K562 (cell line): ENCODE data around the gene DHRS11. TPM values are rescaled to one million over a fixed set of nuclear protein-coding genes. Genes with fewer than 3 reads are reported as not detected.

Experiments
- ATAC-seq: fragments of 200-7000 bp; cut with Tn5 transposase; 3 replicates; pipeline ENCODE4 v1.9.1; 2020; ENCODE audit warnings: moderate library complexity
- BruUV-seq: library from RNA; stranded (reverse); fragments of 400-500 nt; replicated peaks from 2 replicates; lab custom pipeline; 2021; lab: Mats Ljungman, UMichigan
- CTCF ChIA-PET: fragments of 300-600 bp; formaldehyde crosslinking; extraction: SDS; loops from one replicate; lab custom pipeline; 2021; ENCODE audit warnings: low intra/inter-chr PET ratio; lab: Yijun Ruan, JAX
- POLR2A ChIA-PET: fragments of 300-600, 350-650 bp; sonication (Branson Sonifier 250); formaldehyde crosslinking; extraction: SDS; loops from one replicate; lab custom pipeline; 2021; ENCODE audit warnings: antibody characterized with exemption, inconsistent platforms; lab: Yijun Ruan, JAX
- DNase-seq, 4 experiments: peaks; one replicate each; pipeline versions ENCODE4 v3.0.0 to v3.0.0-alpha.2; 2011 to 2018; ENCODE audit warnings: low spot score in 3 of 4, mixed read lengths in 3 of 4; ENCODE audit errors: extremely low read depth in 1 of 4
- FAIRE-seq: peaks from 2 replicates; lab custom pipeline; 2011; peaks lifted over from hg19 to GRCh38; lab: Jason Lieb, UNC
- H2AFZ ChIP-seq: 2 replicates; pipeline ENCODE4 v1.6.0; 2011; ENCODE audit warnings: low read depth, low read length, control low read depth, inconsistent platforms
- H3K27ac ChIP-seq: fragments of 200-600 bp; 3 replicates; pipeline ENCODE4 v1.8.0; 2011; ENCODE audit warnings: low read depth, mild to moderate bottlenecking, control low read depth, inconsistent platforms, low read length, moderate library complexity, mixed read lengths; ENCODE audit errors: extremely low read depth
- H3K27me3 ChIP-seq, 2 experiments: fragments of 300-600 bp in 1 of 2; 2 replicates in 1 of 2; 3 replicates in 1 of 2; pipeline versions ENCODE4 v1.6.0 to v1.8.0; 2011; ENCODE audit warnings: inconsistent platforms in 2 of 2, low read length in 2 of 2, mild to moderate bottlenecking in 1 of 2, mixed read lengths in 1 of 2, moderate library complexity in 1 of 2; ENCODE audit not compliant: control insufficient read depth in 2 of 2, insufficient read depth in 2 of 2
- H3K36me3 ChIP-seq: fragments of 300-600 bp; 3 replicates; pipeline ENCODE4 v1.8.0; 2011; ENCODE audit warnings: mild to moderate bottlenecking, low read length, inconsistent platforms; ENCODE audit not compliant: control insufficient read depth, insufficient read depth
- H3K4me1 ChIP-seq, 2 experiments: fragments of 200-600 bp in 1 of 2; replicated peaks in 1 of 2; 2 replicates in 1 of 2; 3 replicates in 1 of 2; pipeline versions ENCODE4 v1.5.1 to v1.8.0; 2011; ENCODE audit warnings: inconsistent platforms in 2 of 2, low read length in 2 of 2, mild to moderate bottlenecking in 1 of 2, mixed read lengths in 1 of 2, moderate library complexity in 1 of 2; ENCODE audit not compliant: control insufficient read depth in 2 of 2, insufficient read depth in 2 of 2
- H3K4me2 ChIP-seq: 2 replicates; pipeline ENCODE4 v1.6.1; 2011; ENCODE audit warnings: low read length, control low read depth, inconsistent platforms, mixed read lengths; ENCODE audit not compliant: insufficient read depth
- H3K4me3 ChIP-seq: fragments of 200-600 bp; sonication (generic), shearing (Covaris generic); 2 replicates; pipeline ENCODE4 v1.5.1; 2016; ENCODE audit warnings: control low read depth, inconsistent platforms
- H3K79me2 ChIP-seq: fragments of 200-600 bp; 3 replicates; pipeline ENCODE4 v1.8.0; 2011; ENCODE audit warnings: low read length, inconsistent platforms; ENCODE audit not compliant: control insufficient read depth, insufficient read depth
- H3K9ac ChIP-seq, 2 experiments: 2 replicates each; pipeline versions ENCODE4 v1.6.0 to v1.6.1; 2011; ENCODE audit warnings: low read depth in 2 of 2, low read length in 2 of 2, control low read depth in 1 of 2, inconsistent platforms in 1 of 2, mild to moderate bottlenecking in 1 of 2, mixed read lengths in 1 of 2; ENCODE audit not compliant: insufficient read depth in 1 of 2
- H3K9me1 ChIP-seq: one replicate; pipeline ENCODE4 v1.6.0; 2011; ENCODE audit warnings: inconsistent platforms, mild to moderate bottlenecking, low read length, moderate library complexity; ENCODE audit not compliant: control insufficient read depth, insufficient read depth
- H3K9me3 ChIP-seq: replicated peaks from 2 replicates; pipeline ENCODE4 v1.5.1; 2011; ENCODE audit warnings: low read depth, low read length, inconsistent platforms; ENCODE audit not compliant: control insufficient read depth, insufficient read depth
- H4K20me1 ChIP-seq: replicated peaks from 2 replicates; pipeline ENCODE4 v1.6.1; 2011; ENCODE audit warnings: low read length, inconsistent platforms, mixed read lengths; ENCODE audit not compliant: control insufficient read depth, insufficient read depth
- NCOA4 ChIP-seq: fragments of 450-650 bp; IDR thresholded peaks from 2 replicates; pipeline ENCODE4 v1.6.1; 2018; ENCODE audit warnings: mild to moderate bottlenecking; ENCODE audit not compliant: partially characterized antibody
- POLR2H ChIP-seq: IDR thresholded peaks from 2 replicates; pipeline ENCODE4 v1.6.1; 2016; ENCODE audit warnings: missing genetic modification characterization, low read depth, mild to moderate bottlenecking, control low read depth, missing compliant biosample characterization, moderate library complexity
- WGBS: fragments of 100-300 bp; shearing (Covaris generic); methylation state at CpG from one replicate; pipeline ENCODE4 v1.1.6; 2016; ENCODE audit warnings: low coverage, mixed read lengths; ENCODE audit not compliant: insufficient coverage; ENCODE audit errors: missing lambda C conversion rate; 5-methylcytosine and 5-hydroxymethylcytosine counted together
- in situ Hi-C: fragments of 300-500 bp; cut with MboI; formaldehyde crosslinking; loops from 4 replicates; pipeline ENCODE4 v1.15.0; 2018; ENCODE audit warnings: inconsistent platforms, mixed read lengths
- intact Hi-C: fragments of 100-400 bp; cut with micrococcal nuclease; formaldehyde crosslinking; loops from 2 replicates; pipeline ENCODE4 v1.14.2; 2022
- polyA plus RNA-seq, 8 experiments: library from polyadenylated mRNA; depleted of rRNA in 4 of 8; stranded (reverse) in 5 of 8; unstranded in 3 of 8; fragments of >200 nt; fragmentation: Nextera tagmentation in 2 of 8; fragmentation: Illumina TruSeq in 1 of 8; extraction: Ambion mirVana in 2 of 8; extraction: Trizol in 1 of 8; gene quantifications; 2 replicates each; pipeline versions ENCODE4 v1.2.1 to v1.2.3, GENCODE V29; 2011 to 2014; ENCODE audit warnings: inconsistent platforms in 1 of 8, missing spikeins in 1 of 8
- total RNA-seq, 7 experiments: library from RNA; depleted of rRNA in 6 of 7; stranded (reverse); fragments of >200 nt in 6 of 7; fragmentation: Illumina TruSeq in 2 of 7; extraction: Trizol in 2 of 7; gene quantifications; 2 replicates each; pipeline versions ENCODE4 v1.2.1 to v1.2.3, GENCODE V29; 2011 to 2021; ENCODE audit warnings: low replicate concordance in 1 of 7
- TF ChIP-seq, protein P1 (sequence below): fragments of 450-650 bp; IDR thresholded peaks from 2 replicates; pipeline ENCODE4 v1.6.1; 2016; ENCODE audit warnings: low read depth

Gene DHRS11
- total and polyA plus RNA-seq, 9 of the 15 experiments (the other 6 are each of a cell fraction or from before 2014, with no cell fraction given) = 15.2 to 123 (median 59.8) TPM

DNA sequence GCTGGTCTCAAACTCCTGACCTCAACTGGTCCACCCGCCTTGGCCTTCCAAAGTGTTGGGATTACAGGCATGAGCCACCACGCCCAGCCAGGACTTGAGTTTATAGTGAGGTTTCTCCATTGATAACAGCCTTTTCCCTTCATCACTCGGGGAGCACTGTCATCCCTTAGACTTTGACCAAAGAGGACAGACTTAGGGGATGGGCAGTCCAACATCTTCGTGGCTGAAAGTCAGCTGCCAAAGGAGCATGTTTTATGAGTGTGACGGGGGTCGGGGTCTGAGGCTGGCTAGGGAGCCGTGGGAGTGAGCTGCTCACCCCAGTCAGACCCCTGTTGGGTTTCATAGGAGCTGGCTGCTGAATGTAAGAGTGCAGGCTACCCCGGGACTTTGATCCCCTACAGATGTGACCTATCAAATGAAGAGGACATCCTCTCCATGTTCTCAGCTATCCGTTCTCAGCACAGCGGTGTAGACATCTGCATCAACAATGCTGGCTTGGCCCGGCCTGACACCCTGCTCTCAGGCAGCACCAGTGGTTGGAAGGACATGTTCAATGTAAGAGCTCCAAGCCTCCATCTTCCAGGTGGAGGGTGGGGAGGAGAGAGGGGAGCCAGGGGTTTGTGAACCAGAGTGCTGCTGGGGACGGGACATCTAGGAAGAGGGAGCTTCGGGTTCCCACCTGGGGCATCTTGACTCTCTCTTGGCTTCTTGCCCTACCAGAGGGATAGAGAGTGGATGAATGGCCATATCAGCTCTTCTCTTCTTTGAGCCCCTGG is 3.1 kb downstream of the DHRS11 start:
- H3K4me2 ChIP-seq = peak overlapping the region; percentile 53
- 54% methylated on average over 13 of the region's 13 CpGs for WGBS
- in situ Hi-C loops = loop anchor here (5.0 kb wide), 1 partner anchor 48 kb away; no protein-coding TSS in a partner anchor
- CTCF ChIA-PET = no interaction called here
- H3K9me3 ChIP-seq = no peaks in the 10 kb centered on the region
- no peaks in the 10 kb centered on the region for H3K9me1 ChIP-seq
- BruUV-seq = no TSS peak
- H3K36me3 ChIP-seq = peaks cover 70% of the 10 kb centered on the region
- peak overlapping the region in 1 of 2 experiments; percentile 24; a peak in 1 of 4 replicates for H3K9ac ChIP-seq
- H2AFZ ChIP-seq = no peak overlapping the region
- DNase-seq (peak in 2 of 4 experiments; percentile 19 to 33), ATAC-seq (no peak), FAIRE-seq (no peak)
- H3K4me1 ChIP-seq = peaks cover 72 to 81% of the 10 kb centered on the region in 2 experiments
- no peaks in the 10 kb centered on the region; the same call in 1 of the 2 replicates for H4K20me1 ChIP-seq
- H3K27me3 ChIP-seq = no peaks in the 10 kb centered on the region
- intact Hi-C loops = no loop called here
- H3K4me3 ChIP-seq = no peak overlapping the region
- POLR2A ChIA-PET = interaction anchor here (0.7 to 3.7 kb wide), 5 partner anchors 11 to 100 kb away, joined by 4 to 19 read pairs (median 7); partner anchors contain the start of genes MYO19 and PIGW
- peaks cover 76% of the 10 kb centered on the region for H3K79me2 ChIP-seq
- peak overlapping the region; percentile 42; the same call in 2 of the 3 replicates for H3K27ac ChIP-seq
- TF ChIP-seq POLR2H (tag) (no peak), NCOA4 (no peak)
- TF ChIP-seq, protein P1, sequence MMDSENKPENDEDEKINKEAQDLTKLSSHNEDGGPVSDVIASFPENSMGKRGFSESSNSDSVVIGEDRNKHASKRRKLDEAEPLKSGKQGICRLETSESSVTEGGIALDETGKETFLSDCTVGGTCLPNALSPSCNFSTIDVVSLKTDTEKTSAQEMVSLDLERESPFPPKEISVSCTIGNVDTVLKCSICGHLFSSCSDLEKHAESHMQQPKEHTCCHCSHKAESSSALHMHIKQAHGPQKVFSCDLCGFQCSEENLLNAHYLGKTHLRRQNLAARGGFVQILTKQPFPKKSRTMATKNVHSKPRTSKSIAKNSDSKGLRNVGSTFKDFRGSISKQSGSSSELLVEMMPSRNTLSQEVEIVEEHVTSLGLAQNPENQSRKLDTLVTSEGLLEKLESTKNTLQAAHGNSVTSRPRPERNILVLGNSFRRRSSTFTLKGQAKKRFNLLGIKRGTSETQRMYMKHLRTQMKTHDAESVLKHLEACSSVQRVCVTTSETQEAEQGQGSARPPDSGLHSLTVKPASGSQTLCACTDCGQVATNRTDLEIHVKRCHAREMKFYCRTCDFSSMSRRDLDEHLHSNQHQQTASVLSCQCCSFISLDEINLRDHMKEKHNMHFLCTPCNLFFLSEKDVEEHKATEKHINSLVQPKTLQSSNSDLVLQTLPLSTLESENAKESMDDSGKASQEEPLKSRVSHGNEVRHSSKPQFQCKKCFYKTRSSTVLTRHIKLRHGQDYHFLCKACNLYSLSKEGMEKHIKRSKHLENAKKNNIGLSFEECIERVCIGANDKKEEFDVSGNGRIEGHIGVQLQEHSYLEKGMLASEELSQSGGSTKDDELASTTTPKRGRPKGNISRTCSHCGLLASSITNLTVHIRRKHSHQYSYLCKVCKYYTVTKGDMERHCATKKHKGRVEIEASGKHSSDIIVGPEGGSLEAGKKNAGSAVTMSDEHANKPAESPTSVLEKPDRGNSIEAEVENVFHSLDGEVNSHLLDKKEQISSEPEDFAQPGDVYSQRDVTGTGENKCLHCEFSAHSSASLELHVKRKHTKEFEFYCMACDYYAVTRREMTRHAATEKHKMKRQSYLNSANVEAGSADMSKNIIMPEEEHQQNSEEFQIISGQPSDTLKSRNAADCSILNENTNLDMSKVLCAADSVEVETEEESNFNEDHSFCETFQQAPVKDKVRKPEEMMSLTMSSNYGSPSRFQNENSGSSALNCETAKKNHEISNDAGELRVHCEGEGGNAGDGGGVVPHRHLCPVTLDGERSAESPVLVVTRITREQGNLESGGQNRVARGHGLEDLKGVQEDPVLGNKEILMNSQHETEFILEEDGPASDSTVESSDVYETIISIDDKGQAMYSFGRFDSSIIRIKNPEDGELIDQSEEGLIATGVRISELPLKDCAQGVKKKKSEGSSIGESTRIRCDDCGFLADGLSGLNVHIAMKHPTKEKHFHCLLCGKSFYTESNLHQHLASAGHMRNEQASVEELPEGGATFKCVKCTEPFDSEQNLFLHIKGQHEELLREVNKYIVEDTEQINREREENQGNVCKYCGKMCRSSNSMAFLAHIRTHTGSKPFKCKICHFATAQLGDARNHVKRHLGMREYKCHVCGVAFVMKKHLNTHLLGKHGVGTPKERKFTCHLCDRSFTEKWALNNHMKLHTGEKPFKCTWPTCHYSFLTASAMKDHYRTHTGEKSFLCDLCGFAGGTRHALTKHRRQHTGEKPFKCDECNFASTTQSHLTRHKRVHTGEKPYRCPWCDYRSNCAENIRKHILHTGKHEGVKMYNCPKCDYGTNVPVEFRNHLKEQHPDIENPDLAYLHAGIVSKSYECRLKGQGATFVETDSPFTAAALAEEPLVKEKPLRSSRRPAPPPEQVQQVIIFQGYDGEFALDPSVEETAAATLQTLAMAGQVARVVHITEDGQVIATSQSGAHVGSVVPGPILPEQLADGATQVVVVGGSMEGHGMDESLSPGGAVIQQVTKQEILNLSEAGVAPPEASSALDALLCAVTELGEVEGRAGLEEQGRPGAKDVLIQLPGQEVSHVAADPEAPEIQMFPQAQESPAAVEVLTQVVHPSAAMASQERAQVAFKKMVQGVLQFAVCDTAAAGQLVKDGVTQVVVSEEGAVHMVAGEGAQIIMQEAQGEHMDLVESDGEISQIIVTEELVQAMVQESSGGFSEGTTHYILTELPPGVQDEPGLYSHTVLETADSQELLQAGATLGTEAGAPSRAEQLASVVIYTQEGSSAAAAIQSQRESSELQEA = no peak
